ENCODE measurements around the gene PLPP4. TPM values are rescaled to one million over a fixed set of nuclear protein-coding genes. Genes with fewer than 3 reads are reported as not detected.

Gene PLPP4
- total RNA-seq (2022; extraction: Qiagen RNA extraction; ENCODE audit: low read depth) = 0.18 TPM in 1 of 5 replicates, not detected in the others

DNA sequence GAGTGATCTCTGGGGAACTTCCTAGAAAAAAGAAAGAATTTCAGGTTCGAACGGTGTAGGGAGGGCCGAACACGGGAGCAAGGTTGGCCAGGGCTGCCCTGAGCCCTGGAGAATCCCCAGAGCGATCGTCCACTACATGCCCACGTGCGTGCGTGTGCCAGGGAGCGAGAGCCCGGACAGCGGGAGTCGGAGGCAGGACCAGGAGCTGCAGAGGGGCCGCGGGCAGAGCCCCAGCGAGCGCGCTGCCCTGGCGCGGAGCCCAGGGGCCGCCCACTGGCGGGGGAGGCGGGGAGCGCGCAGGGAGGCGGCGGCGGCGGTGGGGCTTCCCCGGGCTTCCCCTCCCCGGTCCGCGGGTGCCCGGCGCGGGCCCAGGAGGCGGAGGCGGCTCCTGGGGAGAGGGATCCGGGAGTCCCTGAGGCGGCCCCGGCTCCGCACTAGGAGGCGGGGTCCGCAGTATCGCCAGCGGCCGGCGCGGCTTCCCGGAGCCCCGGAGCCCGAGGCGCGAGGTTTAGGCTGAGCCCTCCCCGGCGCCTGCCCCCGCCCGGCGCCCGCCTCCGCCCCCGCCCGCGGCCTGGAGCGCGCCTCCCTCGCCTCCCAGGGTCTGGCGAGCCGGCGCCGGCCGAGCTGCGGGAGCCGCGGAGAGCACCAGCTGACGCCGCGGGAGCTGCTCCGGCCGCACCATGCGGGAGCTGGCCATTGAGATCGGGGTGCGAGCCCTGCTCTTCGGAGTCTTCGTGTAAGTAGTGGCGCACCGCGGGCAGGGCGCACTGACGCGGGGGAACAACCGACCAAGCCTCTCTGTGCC, at the start of gene PLPP4:
Gene PLPP4, plus strand, starts transcription at position 602 of the 805 bp plus-strand sequence. Its CDS starts 79 bp downstream, at position 681.

Data from A549 treated with RU486 at 1 μM for 4 hours (cell line).